Measurements from ENCODE around the gene FGG.

DNA sequence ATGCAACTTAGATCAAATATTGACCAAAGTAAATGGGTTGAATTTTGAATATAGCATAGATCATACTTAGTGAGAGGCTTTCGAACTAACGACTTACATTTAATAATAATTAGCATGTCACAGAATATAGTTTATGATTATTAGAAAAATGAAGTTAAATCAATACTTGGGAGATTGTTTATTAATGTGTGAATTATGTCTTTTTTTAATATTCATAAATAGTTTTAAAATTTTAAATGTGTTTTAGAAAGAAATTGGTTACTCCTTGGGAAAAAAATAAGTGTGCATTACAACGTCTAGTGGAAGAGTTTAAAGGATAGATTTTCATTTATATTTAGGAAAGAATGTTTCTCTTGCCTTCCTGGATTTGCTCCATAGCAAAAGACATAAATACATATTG lies 29.2 kb downstream of the FGG start:
- TF ChIP-seq, protein P1, sequence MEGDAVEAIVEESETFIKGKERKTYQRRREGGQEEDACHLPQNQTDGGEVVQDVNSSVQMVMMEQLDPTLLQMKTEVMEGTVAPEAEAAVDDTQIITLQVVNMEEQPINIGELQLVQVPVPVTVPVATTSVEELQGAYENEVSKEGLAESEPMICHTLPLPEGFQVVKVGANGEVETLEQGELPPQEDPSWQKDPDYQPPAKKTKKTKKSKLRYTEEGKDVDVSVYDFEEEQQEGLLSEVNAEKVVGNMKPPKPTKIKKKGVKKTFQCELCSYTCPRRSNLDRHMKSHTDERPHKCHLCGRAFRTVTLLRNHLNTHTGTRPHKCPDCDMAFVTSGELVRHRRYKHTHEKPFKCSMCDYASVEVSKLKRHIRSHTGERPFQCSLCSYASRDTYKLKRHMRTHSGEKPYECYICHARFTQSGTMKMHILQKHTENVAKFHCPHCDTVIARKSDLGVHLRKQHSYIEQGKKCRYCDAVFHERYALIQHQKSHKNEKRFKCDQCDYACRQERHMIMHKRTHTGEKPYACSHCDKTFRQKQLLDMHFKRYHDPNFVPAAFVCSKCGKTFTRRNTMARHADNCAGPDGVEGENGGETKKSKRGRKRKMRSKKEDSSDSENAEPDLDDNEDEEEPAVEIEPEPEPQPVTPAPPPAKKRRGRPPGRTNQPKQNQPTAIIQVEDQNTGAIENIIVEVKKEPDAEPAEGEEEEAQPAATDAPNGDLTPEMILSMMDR (conservative IDR thresholded peaks at IDR 0.05; ENCODE audit: low read depth, low read length) = no peak
- TF ChIP-seq EZH2 (IDR thresholded peaks at IDR 0.05; ENCODE audit: borderline replicate concordance, low read depth, low read length, poor library complexity, severe bottlenecking) = no peak
